Measurements from ENCODE around the gene CREB5.
A peak's percentile ranks its signal among the peaks of the same experiment; 100 is the strongest.
"Not testable (repeated sequence)": the region's sequence is repeated elsewhere in the genome, so short reads cannot be mapped to it uniquely, and the experiment has no call there.

CREB5 gene

DNA sequence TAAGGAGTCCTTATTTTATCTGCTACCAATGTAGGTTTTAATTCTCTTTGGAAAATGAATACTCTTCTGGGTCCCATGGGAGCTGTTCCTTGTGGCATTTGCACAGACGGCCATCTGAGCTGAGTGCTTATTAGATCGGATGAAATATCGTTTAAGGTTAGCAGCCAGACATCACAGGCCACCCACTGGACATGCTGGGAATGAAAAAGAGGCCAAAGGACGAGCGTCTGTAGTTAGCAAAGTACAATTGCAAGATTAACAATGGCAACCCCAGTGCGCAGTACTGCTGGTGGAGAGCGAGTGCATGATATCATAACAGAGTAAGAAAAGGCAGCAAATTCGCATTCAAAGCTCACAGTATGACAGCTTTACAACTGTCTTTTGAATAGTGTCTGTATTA is 28.3 kb upstream of the CREB5 start:
- no peaks in the 10 kb centered on the region for H3K4me1 ChIP-seq (ENCODE audit: control insufficient read depth, insufficient read depth, low read length)
- H3K27me3 ChIP-seq (ENCODE audit: control insufficient read depth, insufficient read depth, low read length), result no peaks in the 10 kb centered on the region
- H3K4me3 ChIP-seq (ENCODE audit: low read depth, low read length), result no peak overlapping the region
- H3K9ac ChIP-seq (ENCODE audit: low read depth, low read length), result no peak overlapping the region
- H3K36me3 ChIP-seq (ENCODE audit: control insufficient read depth, insufficient read depth, low read length), result no peaks in the 10 kb centered on the region
- no peaks in the 10 kb centered on the region for H3K9me3 ChIP-seq (ENCODE audit: control insufficient read depth, insufficient read depth, low read length)

DNA sequence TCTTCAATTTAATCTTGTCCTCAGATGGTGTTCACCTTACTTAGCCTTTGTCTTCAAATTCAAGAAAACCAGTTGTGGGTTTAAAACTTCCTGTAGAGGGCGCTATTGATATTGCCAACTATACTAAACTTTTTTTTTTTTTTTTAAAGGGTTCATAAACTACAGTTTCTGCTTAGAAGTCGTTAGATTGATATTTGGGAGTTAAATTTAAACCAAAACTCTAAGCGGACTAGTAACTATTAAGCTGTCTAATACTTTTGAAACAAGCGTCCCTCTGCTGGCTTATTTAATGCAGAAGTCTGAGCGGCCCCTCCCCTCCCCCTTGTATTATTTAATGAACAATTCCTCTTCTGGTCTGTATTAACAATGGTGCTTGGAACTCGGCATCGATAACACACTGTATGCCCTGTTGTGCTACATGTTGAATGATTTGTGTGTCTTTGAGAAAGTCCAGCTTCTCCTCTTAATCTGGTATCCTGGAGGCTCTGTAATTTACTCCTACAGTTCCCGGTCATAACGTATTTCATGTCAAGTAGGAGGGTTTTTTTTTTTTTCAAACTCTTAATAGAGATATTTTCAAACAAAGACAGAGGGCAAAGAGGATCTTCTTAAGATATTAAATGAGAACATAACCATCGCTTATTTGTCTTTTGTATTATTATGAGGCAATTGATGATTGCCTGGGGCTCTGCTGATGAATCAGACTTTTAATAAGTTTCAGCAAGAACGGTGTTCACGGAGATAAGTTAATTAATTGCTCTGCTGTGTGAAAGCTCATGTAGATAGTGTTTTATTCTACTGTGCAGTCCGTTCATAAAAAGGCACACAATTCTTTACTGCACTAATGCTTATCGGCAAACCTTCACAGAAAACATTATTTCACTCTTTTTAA is 22.6 kb upstream of the CREB5 start:
- no peaks in the 10 kb centered on the region for H3K4me1 ChIP-seq (ENCODE audit: control insufficient read depth, insufficient read depth, low read length)
- no peak overlapping the region for H3K9ac ChIP-seq (ENCODE audit: low read depth, low read length)
- H3K4me3 ChIP-seq (ENCODE audit: low read depth, low read length), result no peak overlapping the region
- no peaks in the 10 kb centered on the region for H3K9me3 ChIP-seq (ENCODE audit: control insufficient read depth, insufficient read depth, low read length)
- H3K27me3 ChIP-seq (ENCODE audit: control insufficient read depth, insufficient read depth, low read length), result no peaks in the 10 kb centered on the region
- H3K36me3 ChIP-seq (ENCODE audit: control insufficient read depth, insufficient read depth, low read length), result no peaks in the 10 kb centered on the region

DNA sequence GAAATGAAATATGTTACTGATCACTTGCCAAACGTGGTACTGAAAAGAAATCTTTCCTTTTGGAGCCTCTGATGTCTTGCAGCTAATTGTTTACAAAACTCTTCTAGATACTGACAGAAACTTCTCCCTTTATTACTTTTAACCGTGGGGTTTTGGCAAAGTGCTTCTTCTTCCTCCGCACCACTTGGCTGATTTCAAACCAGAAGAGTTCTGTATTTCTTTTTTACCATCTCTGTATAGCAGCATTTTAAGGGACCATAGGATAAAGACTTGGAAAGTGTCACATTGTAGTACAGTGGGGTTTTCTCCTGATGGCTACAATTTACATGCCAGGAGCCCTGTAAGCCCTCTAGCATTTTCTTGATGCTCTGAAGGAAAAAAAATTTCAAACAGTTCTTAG is 21.9 kb upstream of the CREB5 start:
- H3K27me3 ChIP-seq (ENCODE audit: control insufficient read depth, insufficient read depth, low read length), result no peaks in the 10 kb centered on the region
- no peaks in the 10 kb centered on the region for H3K4me1 ChIP-seq (ENCODE audit: control insufficient read depth, insufficient read depth, low read length)
- H3K9ac ChIP-seq (ENCODE audit: low read depth, low read length), result no peak overlapping the region
- no peaks in the 10 kb centered on the region for H3K36me3 ChIP-seq (ENCODE audit: control insufficient read depth, insufficient read depth, low read length)
- no peak overlapping the region for H3K4me3 ChIP-seq (ENCODE audit: low read depth, low read length)
- no peaks in the 10 kb centered on the region for H3K9me3 ChIP-seq (ENCODE audit: control insufficient read depth, insufficient read depth, low read length)

DNA sequence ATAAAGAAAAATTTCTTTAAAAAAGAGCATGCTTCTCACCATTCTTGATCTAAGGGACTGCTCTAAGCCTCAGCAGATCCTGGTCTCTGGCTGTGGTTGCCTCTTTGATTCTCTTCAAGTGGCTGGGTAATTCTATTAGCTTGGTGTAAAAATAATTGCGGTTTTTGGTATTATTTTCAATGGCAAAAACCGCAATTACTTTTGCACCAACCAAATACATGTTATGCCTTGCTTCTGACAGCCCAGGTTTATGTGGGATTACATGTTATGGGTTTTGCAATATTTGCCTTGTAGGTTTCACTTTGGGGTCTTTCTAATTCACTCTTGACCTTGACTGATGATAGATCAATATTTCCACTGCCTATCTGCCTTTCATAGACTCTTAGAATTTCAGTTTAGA is 20.0 kb upstream of the CREB5 start:
- Histone ChIP-seq H3K9ac (ENCODE audit: low read depth, low read length) (no peak overlapping the region), H3K4me1 (ENCODE audit: control insufficient read depth, insufficient read depth, low read length) (no peaks in the 10 kb centered on the region), H3K4me3 (ENCODE audit: low read depth, low read length) (no peak overlapping the region), H3K9me3 (ENCODE audit: control insufficient read depth, insufficient read depth, low read length) (no peaks in the 10 kb centered on the region), H3K36me3 (ENCODE audit: control insufficient read depth, insufficient read depth, low read length) (no peaks in the 10 kb centered on the region), H3K27me3 (ENCODE audit: control insufficient read depth, insufficient read depth, low read length) (no peaks in the 10 kb centered on the region)

DNA sequence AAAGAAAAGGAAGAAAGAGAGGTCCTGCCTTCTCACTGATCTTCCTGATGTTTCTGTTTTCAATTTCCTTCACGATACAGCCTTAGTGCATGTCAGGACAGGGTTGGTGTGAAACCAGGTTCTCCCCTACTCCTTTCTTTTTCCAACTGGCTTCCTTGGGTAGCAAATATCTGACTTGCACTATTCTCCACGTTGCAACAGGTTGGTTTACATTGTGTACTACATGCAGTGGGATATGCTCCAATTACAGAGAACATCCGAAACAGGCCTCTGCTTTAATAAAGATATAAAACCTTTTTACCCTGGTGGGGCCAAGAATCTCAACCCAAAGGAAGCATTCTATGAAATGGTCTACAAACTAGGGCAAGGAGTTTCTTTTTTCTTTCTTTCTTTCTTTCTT is 16.9 kb upstream of the CREB5 start:
- Histone ChIP-seq H3K4me1 (ENCODE audit: control insufficient read depth, insufficient read depth, low read length) (no peaks in the 10 kb centered on the region), H3K9me3 (ENCODE audit: control insufficient read depth, insufficient read depth, low read length) (no peaks in the 10 kb centered on the region), H3K4me3 (ENCODE audit: low read depth, low read length) (no peak overlapping the region), H3K27me3 (ENCODE audit: control insufficient read depth, insufficient read depth, low read length) (no peaks in the 10 kb centered on the region), H3K9ac (ENCODE audit: low read depth, low read length) (no peak overlapping the region), H3K36me3 (ENCODE audit: control insufficient read depth, insufficient read depth, low read length) (no peaks in the 10 kb centered on the region)

DNA sequence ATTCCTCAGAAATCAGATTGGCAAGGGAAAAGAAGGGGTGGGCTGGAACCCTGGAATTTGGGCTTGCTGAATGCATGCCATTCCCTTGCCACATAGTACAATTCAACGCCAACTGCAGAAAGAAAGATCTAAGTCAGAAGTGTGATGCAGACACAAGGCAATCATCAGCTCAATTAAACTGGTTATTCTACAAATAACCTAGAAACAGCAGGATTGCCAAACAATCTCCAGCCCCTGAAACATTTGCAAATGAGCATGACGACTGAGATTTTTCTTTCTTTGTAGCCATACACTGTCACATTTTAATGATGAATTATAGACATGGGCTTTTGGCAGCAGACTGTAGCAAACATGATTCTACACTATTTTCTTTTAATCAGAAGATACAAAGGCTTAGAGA is 16.5 kb upstream of the CREB5 start:
- H3K4me3 ChIP-seq (ENCODE audit: low read depth, low read length), result no peak overlapping the region
- no peaks in the 10 kb centered on the region for H3K27me3 ChIP-seq (ENCODE audit: control insufficient read depth, insufficient read depth, low read length)
- H3K4me1 ChIP-seq (ENCODE audit: control insufficient read depth, insufficient read depth, low read length), result no peaks in the 10 kb centered on the region
- H3K9ac ChIP-seq (ENCODE audit: low read depth, low read length), result no peak overlapping the region
- no peaks in the 10 kb centered on the region for H3K36me3 ChIP-seq (ENCODE audit: control insufficient read depth, insufficient read depth, low read length)
- no peaks in the 10 kb centered on the region for H3K9me3 ChIP-seq (ENCODE audit: control insufficient read depth, insufficient read depth, low read length)

DNA sequence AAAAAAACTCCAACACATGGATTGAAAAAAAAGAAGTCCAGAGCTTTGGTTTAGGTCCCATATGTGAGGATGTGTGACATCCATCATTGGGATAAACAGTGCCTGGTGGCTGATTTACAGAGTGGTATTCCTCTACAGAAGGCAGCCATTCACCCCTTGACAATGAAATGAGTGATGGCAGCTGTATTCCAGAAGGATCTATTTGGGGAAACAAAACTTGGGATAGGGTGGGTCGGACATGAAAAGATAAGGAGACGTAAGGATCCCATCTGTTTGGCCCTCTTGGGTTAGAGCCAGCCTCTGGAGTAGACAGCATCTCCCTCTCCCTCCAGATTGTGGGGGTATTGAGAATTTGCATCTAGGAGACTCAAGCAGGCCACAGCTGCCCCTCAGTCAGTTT is 15.2 kb upstream of the CREB5 start:
- no peaks in the 10 kb centered on the region for H3K4me1 ChIP-seq (ENCODE audit: control insufficient read depth, insufficient read depth, low read length)

DNA sequence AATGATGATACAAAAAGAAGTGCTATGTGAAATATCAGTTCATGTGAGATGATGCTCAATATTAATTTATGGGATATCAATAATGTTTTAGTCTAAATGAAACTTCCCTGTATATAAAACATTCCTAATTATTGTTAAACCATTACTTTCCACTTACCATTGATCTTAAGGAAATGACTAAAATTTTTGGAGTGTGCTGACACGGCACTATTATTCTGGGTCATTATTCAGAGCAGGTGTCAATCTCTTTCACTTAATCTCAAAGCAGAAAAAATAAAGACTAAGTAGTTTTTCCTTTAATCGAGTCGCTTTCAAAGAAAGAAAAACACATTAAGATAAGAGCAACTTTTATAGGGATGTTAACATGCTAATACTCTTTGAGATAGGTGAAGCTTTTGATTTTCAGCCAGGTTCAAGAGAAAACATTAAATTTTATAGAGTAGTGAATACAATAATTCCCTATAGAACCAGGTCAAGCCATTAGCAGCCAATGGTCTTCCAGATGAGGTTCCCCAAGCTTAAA is 11.4 kb upstream of the CREB5 start:
- H3K27me3 ChIP-seq (ENCODE audit: control insufficient read depth, insufficient read depth, low read length), result peaks cover 11% of the 10 kb centered on the region
- no peak overlapping the region for H3K4me3 ChIP-seq (ENCODE audit: low read depth, low read length)
- H3K9me3 ChIP-seq (ENCODE audit: control insufficient read depth, insufficient read depth, low read length), result no peaks in the 10 kb centered on the region
- no peak overlapping the region for H3K9ac ChIP-seq (ENCODE audit: low read depth, low read length)
- no peaks in the 10 kb centered on the region for H3K36me3 ChIP-seq (ENCODE audit: control insufficient read depth, insufficient read depth, low read length)
- H3K4me1 ChIP-seq (ENCODE audit: control insufficient read depth, insufficient read depth, low read length), result no peaks in the 10 kb centered on the region

More for the DNA sequence above, 15.2 kb upstream of the CREB5 start:
- Histone ChIP-seq H3K36me3 (ENCODE audit: control insufficient read depth, insufficient read depth, low read length) (no peaks in the 10 kb centered on the region), H3K27me3 (ENCODE audit: control insufficient read depth, insufficient read depth, low read length) (no peaks in the 10 kb centered on the region), H3K9ac (ENCODE audit: low read depth, low read length) (no peak overlapping the region), H3K4me3 (ENCODE audit: low read depth, low read length) (no peak overlapping the region), H3K9me3 (ENCODE audit: control insufficient read depth, insufficient read depth, low read length) (no peaks in the 10 kb centered on the region)

DNA sequence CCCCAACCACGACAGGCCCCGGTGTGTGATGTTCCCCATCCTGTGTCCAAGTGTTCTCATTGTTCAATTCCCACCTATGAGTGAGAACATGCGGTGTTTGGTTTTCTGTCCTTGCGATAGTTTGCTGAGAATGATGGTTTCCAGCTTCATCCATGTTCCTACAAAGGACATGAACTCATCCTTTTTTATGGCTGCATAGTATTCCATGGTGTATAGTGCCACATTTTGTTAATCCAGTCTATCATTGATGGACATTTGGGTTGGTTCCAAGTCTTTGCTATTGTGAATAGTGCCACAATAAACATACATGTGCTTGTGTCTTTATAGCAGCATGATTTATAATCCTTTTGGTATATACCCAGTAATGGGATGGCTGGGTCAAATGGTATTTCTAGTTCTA is 10.8 kb upstream of the CREB5 start:
- not testable (repeated sequence) for H3K9me3 ChIP-seq (ENCODE audit: control insufficient read depth, insufficient read depth, low read length); H3K9ac ChIP-seq (ENCODE audit: low read depth, low read length); H3K4me3 ChIP-seq (ENCODE audit: low read depth, low read length); H3K36me3 ChIP-seq (ENCODE audit: control insufficient read depth, insufficient read depth, low read length); H3K4me1 ChIP-seq (ENCODE audit: control insufficient read depth, insufficient read depth, low read length)
- peaks cover 17% of the 10 kb centered on the region for H3K27me3 ChIP-seq (ENCODE audit: control insufficient read depth, insufficient read depth, low read length)

DNA sequence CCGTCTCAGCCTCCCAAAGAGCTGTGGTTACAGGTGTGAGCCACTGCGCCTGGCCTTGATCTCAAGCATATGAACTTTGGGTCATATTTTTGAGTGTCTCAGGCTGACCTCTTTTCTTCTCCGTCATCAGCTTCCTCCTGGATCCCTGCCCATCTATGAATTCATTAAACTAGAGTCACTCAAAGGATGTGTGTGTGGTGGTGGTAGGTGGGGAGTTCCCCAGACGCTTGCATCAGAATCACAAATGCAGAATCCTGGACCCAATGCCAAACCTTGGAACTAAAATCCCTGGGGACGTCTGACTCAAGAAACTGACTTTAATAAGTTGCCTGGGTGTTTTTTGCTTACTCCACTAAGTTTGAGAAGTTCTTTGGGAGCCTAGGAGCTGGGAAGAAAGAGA is 6.7 kb upstream of the CREB5 start:
- no peaks in the 10 kb centered on the region for H3K9me3 ChIP-seq (ENCODE audit: control insufficient read depth, insufficient read depth, low read length)
- no peak overlapping the region for H3K4me3 ChIP-seq (ENCODE audit: low read depth, low read length)
- H3K4me1 ChIP-seq (ENCODE audit: control insufficient read depth, insufficient read depth, low read length), result no peaks in the 10 kb centered on the region
- H3K27me3 ChIP-seq (ENCODE audit: control insufficient read depth, insufficient read depth, low read length), result peaks cover 46% of the 10 kb centered on the region
- no peaks in the 10 kb centered on the region for H3K36me3 ChIP-seq (ENCODE audit: control insufficient read depth, insufficient read depth, low read length)
- no peak overlapping the region for H3K9ac ChIP-seq (ENCODE audit: low read depth, low read length)

DNA sequence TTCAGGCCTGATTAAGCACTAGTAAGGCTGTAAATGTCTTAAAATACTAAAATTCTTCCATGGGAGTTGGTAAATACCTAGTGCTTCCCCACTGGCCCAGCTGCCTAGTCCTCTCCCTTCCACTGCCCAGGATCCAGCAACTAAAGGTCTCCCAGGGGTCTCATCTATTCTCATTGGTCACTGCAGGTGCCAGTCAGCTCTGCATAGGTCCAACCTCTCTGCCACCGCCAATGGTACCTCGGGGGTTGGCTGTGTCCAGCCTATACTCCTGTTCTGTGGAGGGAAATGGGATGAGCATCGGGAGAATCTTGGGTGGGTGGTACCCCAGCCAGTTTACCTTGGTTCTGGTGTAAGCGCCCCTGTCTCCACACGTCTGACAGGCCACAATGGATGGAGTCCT is 6.1 kb upstream of the CREB5 start:
- Histone ChIP-seq H3K36me3 (ENCODE audit: control insufficient read depth, insufficient read depth, low read length) (no peaks in the 10 kb centered on the region), H3K27me3 (ENCODE audit: control insufficient read depth, insufficient read depth, low read length) (peaks cover 51% of the 10 kb centered on the region), H3K4me3 (ENCODE audit: low read depth, low read length) (no peak overlapping the region), H3K4me1 (ENCODE audit: control insufficient read depth, insufficient read depth, low read length) (no peaks in the 10 kb centered on the region), H3K9ac (ENCODE audit: low read depth, low read length) (no peak overlapping the region), H3K9me3 (ENCODE audit: control insufficient read depth, insufficient read depth, low read length) (no peaks in the 10 kb centered on the region)

DNA sequence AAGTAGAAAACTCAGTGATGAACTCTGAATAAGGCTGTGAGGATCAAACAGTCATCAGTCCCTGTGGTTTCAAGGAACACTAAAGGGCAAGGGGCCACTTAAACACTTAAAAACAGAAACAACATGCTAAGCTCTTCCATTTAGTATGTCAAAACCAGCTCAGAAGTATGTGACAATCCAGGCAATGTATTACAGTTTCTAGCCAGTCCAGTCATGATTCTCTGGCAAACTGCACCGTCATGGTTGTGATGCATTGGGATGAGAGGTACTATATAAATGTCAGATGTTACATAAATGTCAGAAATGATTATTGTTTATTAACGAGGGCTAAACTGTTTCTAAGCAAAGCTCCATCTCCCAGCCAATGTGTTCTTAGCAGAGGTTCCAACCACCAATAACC is 4.7 kb upstream of the CREB5 start:
- Histone ChIP-seq H3K27me3 (ENCODE audit: control insufficient read depth, insufficient read depth, low read length) (peaks cover 66% of the 10 kb centered on the region), H3K9ac (ENCODE audit: low read depth, low read length) (no peak overlapping the region), H3K4me3 (ENCODE audit: low read depth, low read length) (peak overlapping the region; percentile 91), H3K36me3 (ENCODE audit: control insufficient read depth, insufficient read depth, low read length) (no peaks in the 10 kb centered on the region), H3K4me1 (ENCODE audit: control insufficient read depth, insufficient read depth, low read length) (peaks cover 7% of the 10 kb centered on the region), H3K9me3 (ENCODE audit: control insufficient read depth, insufficient read depth, low read length) (no peaks in the 10 kb centered on the region)

Measured in iPS-15b (cell line).